Measurements from ENCODE around the gene GSTP1.
A peak's percentile ranks its signal among the peaks of the same experiment; 100 is the strongest.
"Not testable (repeated sequence)": the region's sequence is repeated elsewhere in the genome, so short reads cannot be mapped to it uniquely, and the experiment has no call there.

The GSTP1 gene

GRCh38 chr11:67626131-67626833, 42.7 kb downstream of the GSTP1 start:
- H3K4me2 ChIP-seq (ENCODE audit: low read length); H3K27me3 ChIP-seq (ENCODE audit: control insufficient read depth, low read length); H3F3A ChIP-seq (ENCODE audit: control insufficient read depth, insufficient read depth); H3K27ac ChIP-seq (ENCODE audit: low read depth, low read length); H3K9me3 ChIP-seq (ENCODE audit: control insufficient read depth, insufficient read depth, low read length); H3K79me2 ChIP-seq (ENCODE audit: control insufficient read depth, low read length); H3K4me3 ChIP-seq (ENCODE audit: low read length); H3K36me3 ChIP-seq (ENCODE audit: control insufficient read depth, low read length); H3K9me2 ChIP-seq (replicated peaks; ENCODE audit: control insufficient read depth, low read length); H4K20me1 ChIP-seq (ENCODE audit: control insufficient read depth, insufficient read depth, low read depth, low read length): not testable (repeated sequence)
- peaks cover 24% of the 10 kb centered on the region for H3K4me1 ChIP-seq (ENCODE audit: control insufficient read depth, low read length)

- Histone ChIP-seq H3K27ac (ENCODE audit: low read depth, low read length) (no peak overlapping the region), H3K4me3 (ENCODE audit: low read length) (no peak overlapping the region), H3K36me3 (ENCODE audit: control insufficient read depth, low read length) (peaks cover 6% of the 10 kb centered on the region; the same call in 1 of the 2 replicates), H3K4me2 (ENCODE audit: low read length) (no peak overlapping the region), H3K4me1 (ENCODE audit: control insufficient read depth, low read length) (peaks cover 26% of the 10 kb centered on the region), H3K79me2 (ENCODE audit: control insufficient read depth, low read length) (no peaks in the 10 kb centered on the region; the same call in none of the 2 replicates), H3F3A (ENCODE audit: control insufficient read depth, insufficient read depth) (peaks cover 3% of the 10 kb centered on the region; the same call in 1 of the 2 replicates), H3K9me3 (ENCODE audit: control insufficient read depth, insufficient read depth, low read length) (no peaks in the 10 kb centered on the region), H3K9me2 (replicated peaks; ENCODE audit: control insufficient read depth, low read length) (no peaks in the 10 kb centered on the region), H4K20me1 (ENCODE audit: control insufficient read depth, insufficient read depth, low read depth, low read length) (no peaks in the 10 kb centered on the region), H3K27me3 (ENCODE audit: control insufficient read depth, low read length) (no peaks in the 10 kb centered on the region)
- TF ChIP-seq CTCF (IDR thresholded peaks at IDR 0.05; ENCODE audit: low read depth, low read length, poor library complexity, severe bottlenecking) (no peak), EZH2phosphoT487 (IDR thresholded peaks at IDR 0.05; ENCODE audit: borderline replicate concordance, low read length) (no peak)
Measured at GRCh38 chr11:67626970-67627369, 43.4 kb downstream of the GSTP1 start.

- H3K36me3 ChIP-seq (ENCODE audit: control insufficient read depth, low read length), result peaks cover 6% of the 10 kb centered on the region; the same call in 1 of the 2 replicates
- H3K27ac ChIP-seq (ENCODE audit: low read depth, low read length), result no peak overlapping the region
- H3F3A ChIP-seq (ENCODE audit: control insufficient read depth, insufficient read depth), result peaks cover 3% of the 10 kb centered on the region; the same call in 1 of the 2 replicates
- no peak overlapping the region for H3K4me3 ChIP-seq (ENCODE audit: low read length)
- no peaks in the 10 kb centered on the region for H3K27me3 ChIP-seq (ENCODE audit: control insufficient read depth, low read length)
- no peaks in the 10 kb centered on the region for H4K20me1 ChIP-seq (ENCODE audit: control insufficient read depth, insufficient read depth, low read depth, low read length)
- H3K9me3 ChIP-seq (ENCODE audit: control insufficient read depth, insufficient read depth, low read length), result no peaks in the 10 kb centered on the region
- no peaks in the 10 kb centered on the region for H3K9me2 ChIP-seq (replicated peaks; ENCODE audit: control insufficient read depth, low read length)
- H3K4me2 ChIP-seq (ENCODE audit: low read length), result no peak overlapping the region
- no peak for TF ChIP-seq CTCF (IDR thresholded peaks at IDR 0.05; ENCODE audit: low read depth, low read length, poor library complexity, severe bottlenecking)
- TF ChIP-seq EZH2phosphoT487 (IDR thresholded peaks at IDR 0.05; ENCODE audit: borderline replicate concordance, low read length), result no peak
- peaks cover 26% of the 10 kb centered on the region for H3K4me1 ChIP-seq (ENCODE audit: control insufficient read depth, low read length)
- no peaks in the 10 kb centered on the region; the same call in none of the 2 replicates for H3K79me2 ChIP-seq (ENCODE audit: control insufficient read depth, low read length)
Measured at GRCh38 chr11:67627441-67627811, 43.8 kb downstream of the GSTP1 start.

- H3K4me3 ChIP-seq (ENCODE audit: low read length), result peak overlapping the region; percentile 86
- TF ChIP-seq EZH2phosphoT487 (IDR thresholded peaks at IDR 0.05; ENCODE audit: borderline replicate concordance, low read length) (no peak), CTCF (IDR thresholded peaks at IDR 0.05; ENCODE audit: low read depth, low read length, poor library complexity, severe bottlenecking) (no peak)
- H3K36me3 ChIP-seq (ENCODE audit: control insufficient read depth, low read length), result peaks cover 6% of the 10 kb centered on the region; the same call in 1 of the 2 replicates
- H3K9me3 ChIP-seq (ENCODE audit: control insufficient read depth, insufficient read depth, low read length), result no peaks in the 10 kb centered on the region
- peaks cover 26% of the 10 kb centered on the region for H3K4me1 ChIP-seq (ENCODE audit: control insufficient read depth, low read length)
- H4K20me1 ChIP-seq (ENCODE audit: control insufficient read depth, insufficient read depth, low read depth, low read length), result no peaks in the 10 kb centered on the region
- H3K79me2 ChIP-seq (ENCODE audit: control insufficient read depth, low read length), result no peaks in the 10 kb centered on the region; the same call in none of the 2 replicates
- no peaks in the 10 kb centered on the region for H3K9me2 ChIP-seq (replicated peaks; ENCODE audit: control insufficient read depth, low read length)
- H3K27me3 ChIP-seq (ENCODE audit: control insufficient read depth, low read length), result no peaks in the 10 kb centered on the region
- H3K4me2 ChIP-seq (ENCODE audit: low read length), result peak overlapping the region; percentile 88
- no peak overlapping the region for H3K27ac ChIP-seq (ENCODE audit: low read depth, low read length)
- H3F3A ChIP-seq (ENCODE audit: control insufficient read depth, insufficient read depth), result peaks cover 3% of the 10 kb centered on the region; the same call in 1 of the 2 replicates
Measured at GRCh38 chr11:67627812-67628624, 44.4 kb downstream of the GSTP1 start.
